HEK293 (cell line): ENCODE results near the gene KEAP1.
A peak's percentile ranks its signal among the peaks of the same experiment; 100 is the strongest.

Source experiments
- BCL11A ChIP-seq: fragments of 450-650 bp; formaldehyde crosslinking; IDR thresholded peaks from 2 replicates; pipeline ENCODE4 v1.5.1; 2016; ENCODE audit warnings: low read depth, missing biosample characterization, missing genetic modification characterization
- CTCF ChIP-seq: fragments of 450-650 bp; formaldehyde crosslinking; IDR thresholded peaks from 2 replicates; pipeline ENCODE4 v1.5.1; 2016; ENCODE audit warnings: missing biosample characterization, missing genetic modification characterization
- ELK4 ChIP-seq: IDR thresholded peaks from 2 replicates; pipeline ENCODE4 v1.6.1; 2011; ENCODE audit warnings: mild to moderate bottlenecking, low read depth, low read length, borderline replicate concordance
- KLF9 ChIP-seq: fragments of 450-650 bp; formaldehyde crosslinking; IDR thresholded peaks from 2 replicates; pipeline ENCODE4 v1.5.1; 2016; ENCODE audit warnings: missing biosample characterization, missing genetic modification characterization, low read depth
- SP2 ChIP-seq: fragments of 450-650 bp; formaldehyde crosslinking; IDR thresholded peaks from 2 replicates; pipeline ENCODE4 v1.5.1; 2016; ENCODE audit warnings: missing biosample characterization, missing genetic modification characterization
- ZNF121 ChIP-seq: fragments of 450-650 bp; formaldehyde crosslinking; IDR thresholded peaks from 2 replicates; pipeline ENCODE4 v1.5.1; 2016; ENCODE audit warnings: missing biosample characterization, missing genetic modification characterization
- ZNF138 ChIP-seq: fragments of 450-650 bp; formaldehyde crosslinking; IDR thresholded peaks from 2 replicates; pipeline ENCODE4 v1.5.1; 2016; ENCODE audit warnings: missing biosample characterization, missing genetic modification characterization, borderline replicate concordance
- ZNF366 ChIP-seq: fragments of 450-650 bp; formaldehyde crosslinking; conservative IDR thresholded peaks from 2 replicates; pipeline ENCODE4 v1.5.1; 2016; ENCODE audit warnings: missing biosample characterization, missing genetic modification characterization
- ZNF530 ChIP-seq: fragments of 450-650 bp; formaldehyde crosslinking; IDR thresholded peaks from 2 replicates; pipeline ENCODE4 v1.5.1; 2016; ENCODE audit warnings: low read depth, missing biosample characterization, missing genetic modification characterization
- ZNF600 ChIP-seq: fragments of 450-650 bp; formaldehyde crosslinking; IDR thresholded peaks from 2 replicates; pipeline ENCODE4 v1.5.1; 2016; ENCODE audit warnings: missing biosample characterization, missing genetic modification characterization
- ZNF664 ChIP-seq: fragments of 450-650 bp; formaldehyde crosslinking; IDR thresholded peaks from 2 replicates; pipeline ENCODE4 v1.5.1; 2016; ENCODE audit warnings: missing biosample characterization, missing genetic modification characterization
- ZNF785 ChIP-seq: fragments of 450-650 bp; formaldehyde crosslinking; IDR thresholded peaks from 2 replicates; pipeline ENCODE4 v1.5.1; 2016; ENCODE audit warnings: missing biosample characterization, missing genetic modification characterization
- ZNF792 ChIP-seq: fragments of 450-650 bp; formaldehyde crosslinking; IDR thresholded peaks from 2 replicates; pipeline ENCODE4 v1.5.1; 2016; ENCODE audit warnings: missing biosample characterization, missing genetic modification characterization

- TF ChIP-seq ELK4 (no peak), ZNF121 (tag by site-specific recombination) (no peak), CTCF (tag by site-specific recombination) (peak; percentile 69; the same call in 1 of the 2 replicates), ZNF138 (tag by site-specific recombination) (no peak), ZNF785 (tag by site-specific recombination) (no peak), KLF9 (tag by site-specific recombination) (peak; percentile 40), ZNF792 (tag by site-specific recombination) (no peak), BCL11A (tag by site-specific recombination) (no peak), ZNF530 (tag by site-specific recombination) (no peak), ZNF366 (tag by site-specific recombination) (no peak), SP2 (tag by site-specific recombination) (no peak), ZNF664 (tag by site-specific recombination) (no peak), ZNF600 (no peak)
These were observed 593 bp downstream of the KEAP1 start for GRCh38 chr19:10502524-10503001.
